Endothelial cell of umbilical vein (primary cell): ENCODE data around the gene UBL7. TPM values are rescaled to one million over a fixed set of nuclear protein-coding genes. Genes with fewer than 3 reads are reported as not detected.

Experiments
- Bru-seq: library from RNA; stranded (reverse); fragments of 400-500 nt; gene quantifications from one replicate; lab custom pipeline; 2021; lab: Mats Ljungman, UMichigan
- BruChase-seq, 2 experiments: library from RNA; stranded (reverse); fragments of 400-500 nt; gene quantifications; one replicate each; lab custom pipeline; 2021; lab: Mats Ljungman, UMichigan
- BruUV-seq: library from RNA; stranded (reverse); fragments of 400-500 nt; replicated peaks from 2 replicates; lab custom pipeline; 2021; lab: Mats Ljungman, UMichigan
- CTCF ChIA-PET: fragments of 300-600, 350-600 bp; sonication (Branson Sonifier 250); formaldehyde crosslinking; loops from one replicate; lab custom pipeline; 2021; ENCODE audit warnings: antibody characterized with exemption, inconsistent platforms; lab: Charles Lee
- POLR2A ChIA-PET: fragments of 300-600, 350-600 bp; sonication (Branson Sonifier 250); formaldehyde crosslinking; loops from one replicate; lab custom pipeline; 2021; ENCODE audit warnings: antibody characterized with exemption, inconsistent platforms; lab: Charles Lee
- DNase-seq: peaks from one replicate; pipeline ENCODE4 v3.0.0-alpha.2; 2011; ENCODE audit warnings: low read depth, low spot score
- FAIRE-seq: peaks from 2 replicates; lab custom pipeline; 2011; peaks lifted over from hg19 to GRCh38; lab: Jason Lieb, UNC
- H2AFZ ChIP-seq: 2 replicates; pipeline ENCODE4 v1.6.0; 2012; ENCODE audit warnings: low read depth, low read length, control low read depth, inconsistent platforms
- H3K27ac ChIP-seq: 2 replicates; pipeline ENCODE4 v1.5.1; 2011; ENCODE audit warnings: low read depth, mild to moderate bottlenecking, control low read depth, low read length, moderate library complexity; ENCODE audit not compliant: insufficient read depth
- H3K27me3 ChIP-seq, 2 experiments: 2 replicates each; pipeline versions ENCODE4 v1.6.0 to v1.6.1; 2011; ENCODE audit warnings: low read length in 2 of 2, mixed read lengths in 1 of 2; ENCODE audit not compliant: control insufficient read depth in 2 of 2, insufficient read depth in 2 of 2
- H3K36me3 ChIP-seq, 2 experiments: 2 replicates in 1 of 2; 3 replicates in 1 of 2; pipeline ENCODE4 v1.5.1; 2011; ENCODE audit warnings: low read length in 2 of 2, mild to moderate bottlenecking in 1 of 2, moderate library complexity in 1 of 2; ENCODE audit not compliant: control insufficient read depth in 2 of 2, insufficient read depth in 2 of 2; ENCODE audit errors: extremely low read depth in 1 of 2
- H3K4me1 ChIP-seq: 3 replicates; pipeline ENCODE4 v1.5.1; 2011; ENCODE audit warnings: mild to moderate bottlenecking, low read length; ENCODE audit not compliant: control insufficient read depth, insufficient read depth; ENCODE audit errors: extremely low read depth
- H3K4me2 ChIP-seq: 2 replicates; pipeline ENCODE4 v1.6.1; 2011; ENCODE audit warnings: low read length, control low read depth, mixed read lengths; ENCODE audit not compliant: insufficient read depth
- H3K4me3 ChIP-seq, 3 experiments: fragments of 200-600 bp in 1 of 3; sonication (generic), shearing (Covaris generic) in 1 of 3; replicated peaks in 1 of 3; 2 replicates each; pipeline ENCODE4 v1.5.1; 2011 to 2016; ENCODE audit warnings: control low read depth in 3 of 3, low read length in 3 of 3, mild to moderate bottlenecking in 2 of 3, inconsistent platforms in 1 of 3, low read depth in 1 of 3, moderate library complexity in 1 of 3; ENCODE audit not compliant: insufficient read depth in 1 of 3
- H3K79me2 ChIP-seq: 2 replicates; pipeline ENCODE4 v1.6.0; 2012; ENCODE audit warnings: low read length, inconsistent platforms; ENCODE audit not compliant: control insufficient read depth, insufficient read depth
- H3K9ac ChIP-seq: replicated peaks from 2 replicates; pipeline ENCODE3; 2011; ENCODE audit warnings: low read length, control low read depth; ENCODE audit not compliant: insufficient read depth; ENCODE audit errors: extremely low read depth
- H3K9me1 ChIP-seq: replicated peaks from 3 replicates; pipeline ENCODE4 v1.6.0; 2011; ENCODE audit warnings: mild to moderate bottlenecking, low read length; ENCODE audit not compliant: control insufficient read depth, insufficient read depth; ENCODE audit errors: extremely low read depth
- H3K9me3 ChIP-seq: replicated peaks from 2 replicates; pipeline ENCODE4 v1.5.1; 2012; ENCODE audit warnings: low read length, inconsistent platforms; ENCODE audit not compliant: control insufficient read depth, insufficient read depth
- H4K20me1 ChIP-seq: replicated peaks from 2 replicates; pipeline ENCODE3; 2011; ENCODE audit warnings: mild to moderate bottlenecking, low read length; ENCODE audit not compliant: control insufficient read depth, insufficient read depth; ENCODE audit errors: extremely low read depth
- CTCF ChIP-seq, 2 donors: IDR thresholded peaks; 1 replicate in 1 of 2; 2 replicates in 1 of 2; pipeline ENCODE4 v1.5.1; 2011; ENCODE audit warnings: low read length in 2 of 2, mild to moderate bottlenecking in 2 of 2, moderate library complexity in 2 of 2, control low read depth in 1 of 2, inconsistent platforms in 1 of 2, low read depth in 1 of 2; ENCODE audit not compliant: insufficient read depth in 1 of 2; ENCODE audit errors: extremely low read depth in 1 of 2
- MAX ChIP-seq: IDR thresholded peaks from 2 replicates; pipeline ENCODE4 v1.6.1; 2011; ENCODE audit not compliant: insufficient read depth, insufficient read length
- POLR2A ChIP-seq: IDR thresholded peaks from 2 replicates; pipeline ENCODE4 v1.6.1; 2012; ENCODE audit warnings: low read depth, mild to moderate bottlenecking, control low read depth, low read length
- POLR2AphosphoS5 ChIP-seq: IDR thresholded peaks from 2 replicates; pipeline ENCODE4 v1.6.1; 2012; ENCODE audit warnings: low read depth, mild to moderate bottlenecking, control low read depth, low read length, moderate library complexity; ENCODE audit not compliant: insufficient read depth
- dilution Hi-C: fragments of 300-500 bp; cut with MboI; formaldehyde crosslinking; loops from one replicate; pipeline ENCODE4 v1.15.0; 2019; ENCODE audit warnings: low sequenced_read_pairs; ENCODE audit not compliant: extremely low pct_ligation_motif_present
- intact Hi-C: fragments of 100-400 bp; cut with micrococcal nuclease; formaldehyde crosslinking; loops from one replicate; pipeline ENCODE4 v1.10.0; 2022
- long read RNA-seq: library from polyadenylated mRNA; stranded (forward); transcript quantifications from one replicate; pipeline ENCODE4 v2.0.0, GENCODE V29; 2021
- polyA minus RNA-seq, 3 experiments: library from RNA; depleted of rRNA, polyadenylated mRNA; stranded (reverse); fragments of >200 nt; gene quantifications; 1 replicate in 1 of 3; 2 replicates in 2 of 3; pipeline ENCODE4 v1.2.3, GENCODE V29; 2011
- polyA plus RNA-seq, 4 experiments: library from polyadenylated mRNA; depleted of rRNA in 3 of 4; stranded (reverse) in 3 of 4; unstranded in 1 of 4; fragments of >200 nt; gene quantifications; 2 replicates each; pipeline versions ENCODE4 v1.2.1 to v1.2.3, GENCODE V29; 2011 to 2012; ENCODE audit warnings: missing spikeins in 1 of 4
- total RNA-seq: library from RNA; stranded (reverse); gene quantifications from 2 replicates; pipeline ENCODE4 v1.2.3, GENCODE V29; 2021

The UBL7 gene
- 31.9 and 32.8 TPM in 2 replicates for total RNA-seq
- polyA plus RNA-seq: 90.4 and 109 TPM in 2 replicates
- polyA plus RNA-seq (2011; cell fraction: cytosol; rRNA removed): 56.6 and 59.3 TPM in 2 replicates
- 19.2 and 20.8 TPM in 2 replicates for polyA plus RNA-seq (2011; cell fraction: nucleus; rRNA removed)
- 31.1 and 31.8 TPM in 2 replicates for polyA plus RNA-seq (2012)
- 46.7 and 47.5 TPM in 2 replicates for polyA minus RNA-seq
- 54.8 TPM for polyA minus RNA-seq (2011; cell fraction: cytosol; rRNA and poly(A)+ RNA removed)
- polyA minus RNA-seq (2011; cell fraction: nucleus; rRNA and poly(A)+ RNA removed): 7.1 and 12.1 TPM in 2 replicates
- percentile 41 among the genes with signal in this experiment for Bru-seq, nascent RNA
- BruChase-seq, experiment 1, labeled RNA remaining after a 6-hour chase: percentile 52 among the genes with signal in this experiment
- BruChase-seq, experiment 2, labeled RNA remaining after a 2-hour chase: percentile 44 among the genes with signal in this experiment
- long read RNA-seq, transcript UBL7-202 (11 exons, 1,427 nt): major isoform, 68 of 237 reads
- long read RNA-seq, transcript UBL7-201 (11 exons, 1,360 nt): minor isoform, 61 of 237 reads
- long read RNA-seq, partial matches to known transcripts: 48 of 237 reads
- long read RNA-seq, other reads (novel, unspliced or antisense): 57 of 237 reads

GRCh38 chr15:74460871-74461846 lies at the start of gene UBL7:
TSS of gene UBL7 (minus strand) at chr15:74461160. CDS start at chr15:74458867, 2,293 bp downstream.
- TF ChIP-seq CTCF (IDR thresholded peaks at IDR 0.05; ENCODE audit: extremely low read depth in 1 of 2, insufficient read depth in 1 of 2, low read depth in 1 of 2, low read length in 2 of 2): peak in 1 of 2 donors; percentile 25
- peak; percentile 97 for TF ChIP-seq POLR2A
- no peak for TF ChIP-seq MAX
- peak; percentile 98 for TF ChIP-seq POLR2AphosphoS5
- POLR2A ChIA-PET: interaction anchor here (1.2 kb wide), 1 partner anchor 155 kb away, joined by 3 read pairs; no protein-coding TSS in a partner anchor
- peak; percentile 99 for FAIRE-seq
- BruUV-seq: TSS peak; percentile 82
- H2AFZ ChIP-seq: peak within 1 kb of the TSS; percentile 83
- peak within 1 kb of the TSS; percentile 74 for H3K4me2 ChIP-seq
- no peaks in the 10 kb centered on the region for H3K27me3 ChIP-seq
- no peaks in the 10 kb centered on the region for H3K9me3 ChIP-seq
- H3K79me2 ChIP-seq: peaks cover 4% of the 10 kb centered on the region
- no peaks in the 10 kb centered on the region for H3K9me1 ChIP-seq
- no peaks in the 10 kb centered on the region for H3K36me3 ChIP-seq
- H3K27ac ChIP-seq: peak within 1 kb of the TSS; percentile 80
- CTCF ChIA-PET: interaction anchor here (1.2 to 2.4 kb wide), 8 partner anchors 16 to 170 kb away, joined by 3 to 10 read pairs (median 6); partner anchors contain the start of gene ARID3B
- no peaks in the 10 kb centered on the region for H4K20me1 ChIP-seq
- peak within 1 kb of the TSS; percentile 63 for H3K9ac ChIP-seq
- H3K4me1 ChIP-seq: peaks cover 9% of the 10 kb centered on the region
- peak within 1 kb of the TSS; percentile 61 to 71 (median 69) for H3K4me3 ChIP-seq
- dilution Hi-C loops (no loop called here), intact Hi-C loops (loop anchor here (2.0 kb wide), 2 partner anchors 80 to 154 kb away; partner anchors contain the start of genes ARID3B and CLK3)
- peak; percentile 98 for DNase-seq
